Activated naive CD8-positive, alpha-beta T cell treated with anti-CD3 and anti-CD28 coated beads for 36 hours (primary cell): Measurements from ENCODE around the gene TP53TG5. TPM values are rescaled to one million over a fixed set of nuclear protein-coding genes. Genes with fewer than 3 reads are reported as not detected.

Experiments used
- DNase-seq: peaks from one replicate; pipeline ENCODE4 v3.0.0; 2021
- H3K27ac Mint-ChIP-seq: one replicate; pipeline ENCODE4 v1.8.0; 2022; ENCODE audit warnings: mild to moderate bottlenecking, moderate library complexity, mixed read lengths
- H3K27me3 Mint-ChIP-seq: one replicate; pipeline ENCODE4 v1.8.0; 2022; ENCODE audit warnings: mild to moderate bottlenecking, mixed read lengths
- H3K36me3 Mint-ChIP-seq: one replicate; pipeline ENCODE4 v1.8.0; 2021; ENCODE audit warnings: mild to moderate bottlenecking, mixed read lengths
- H3K4me1 Mint-ChIP-seq: one replicate; pipeline ENCODE4 v1.8.0; 2021; ENCODE audit warnings: mixed read lengths
- H3K4me3 Mint-ChIP-seq: one replicate; pipeline ENCODE4 v1.8.0; 2022; ENCODE audit warnings: mild to moderate bottlenecking, moderate library complexity, mixed read lengths
- H3K9me3 Mint-ChIP-seq: one replicate; pipeline ENCODE4 v1.8.0; 2022; ENCODE audit warnings: mixed read lengths
- total RNA-seq, 2 experiments: library from RNA; stranded (reverse); gene quantifications; one replicate each; pipeline ENCODE4 v1.2.3, GENCODE V29; 2021

The TP53TG5 gene
- total RNA-seq, 2 experiments from 2014 or later: 0.40 to 0.41 TPM

GRCh38 chr20:45339799-45340198, 38.3 kb downstream of the TP53TG5 start:
- Mint-ChIP-seq H3K4me1 (peaks cover 10% of the 10 kb centered on the region), H3K4me3 (no peak overlapping the region), H3K9me3 (no peaks in the 10 kb centered on the region), H3K27me3 (peaks cover 13% of the 10 kb centered on the region), H3K36me3 (peaks cover 7% of the 10 kb centered on the region), H3K27ac (no peak overlapping the region)
- DNase-seq: no peak

GRCh38 chr20:45339084-45339483, 39.0 kb downstream of the TP53TG5 start:
- no peak for DNase-seq
- peaks cover 6% of the 10 kb centered on the region for H3K27me3 Mint-ChIP-seq
- no peak overlapping the region for H3K27ac Mint-ChIP-seq
- H3K9me3 Mint-ChIP-seq: no peaks in the 10 kb centered on the region
- H3K4me1 Mint-ChIP-seq: peaks cover 7% of the 10 kb centered on the region
- H3K36me3 Mint-ChIP-seq: peaks cover 6% of the 10 kb centered on the region
- no peak overlapping the region for H3K4me3 Mint-ChIP-seq

GRCh38 chr20:45338121-45339030, 39.7 kb downstream of the TP53TG5 start:
- DNase-seq: no peak
- H3K9me3 Mint-ChIP-seq: no peaks in the 10 kb centered on the region
- H3K36me3 Mint-ChIP-seq: peaks cover 7% of the 10 kb centered on the region
- H3K27ac Mint-ChIP-seq: no peak overlapping the region
- H3K4me3 Mint-ChIP-seq: no peak overlapping the region
- H3K27me3 Mint-ChIP-seq: peaks cover 6% of the 10 kb centered on the region
- peaks cover 6% of the 10 kb centered on the region for H3K4me1 Mint-ChIP-seq

GRCh38 chr20:45337367-45338120, 40.6 kb downstream of the TP53TG5 start:
- Mint-ChIP-seq H3K27me3 (no peaks in the 10 kb centered on the region), H3K4me3 (no peak overlapping the region), H3K27ac (no peak overlapping the region), H3K4me1 (peaks cover under 1% of the 10 kb centered on the region), H3K9me3 (no peaks in the 10 kb centered on the region), H3K36me3 (peaks cover 7% of the 10 kb centered on the region)
- DNase-seq: no peak

- Mint-ChIP-seq H3K27ac (no peak overlapping the region), H3K4me1 (no peaks in the 10 kb centered on the region), H3K27me3 (no peaks in the 10 kb centered on the region), H3K4me3 (no peak overlapping the region), H3K36me3 (peaks cover 7% of the 10 kb centered on the region), H3K9me3 (no peaks in the 10 kb centered on the region)
- no peak for DNase-seq
Observed at GRCh38 chr20:45336530-45337366, 41.4 kb downstream of the TP53TG5 start.

- Mint-ChIP-seq H3K27me3 (no peaks in the 10 kb centered on the region), H3K36me3 (peaks cover 19% of the 10 kb centered on the region), H3K9me3 (no peaks in the 10 kb centered on the region), H3K4me3 (no peak overlapping the region), H3K4me1 (no peaks in the 10 kb centered on the region), H3K27ac (no peak overlapping the region)
- DNase-seq: no peak
Observed at GRCh38 chr20:45330476-45330875, 47.6 kb downstream of the TP53TG5 start.

GRCh38 chr20:45329497-45330319, 48.4 kb downstream of the TP53TG5 start:
- Mint-ChIP-seq H3K36me3 (peaks cover 19% of the 10 kb centered on the region), H3K4me1 (no peaks in the 10 kb centered on the region), H3K27me3 (no peaks in the 10 kb centered on the region), H3K4me3 (no peak overlapping the region), H3K27ac (no peak overlapping the region), H3K9me3 (no peaks in the 10 kb centered on the region)
- DNase-seq: no peak

- no peak for DNase-seq
- Mint-ChIP-seq H3K36me3 (peaks cover 18% of the 10 kb centered on the region), H3K4me3 (no peak overlapping the region), H3K27me3 (no peaks in the 10 kb centered on the region), H3K9me3 (no peaks in the 10 kb centered on the region), H3K27ac (no peak overlapping the region), H3K4me1 (no peaks in the 10 kb centered on the region)
Observed at GRCh38 chr20:45328451-45328850, 49.7 kb downstream of the TP53TG5 start.

- H3K27me3 Mint-ChIP-seq: no peaks in the 10 kb centered on the region
- no peak overlapping the region for H3K4me3 Mint-ChIP-seq
- no peaks in the 10 kb centered on the region for H3K9me3 Mint-ChIP-seq
- no peak for DNase-seq
- no peak overlapping the region for H3K27ac Mint-ChIP-seq
- H3K36me3 Mint-ChIP-seq: peaks cover 11% of the 10 kb centered on the region
- peaks cover 10% of the 10 kb centered on the region for H3K4me1 Mint-ChIP-seq
Observed at GRCh38 chr20:45325371-45325770, 52.8 kb downstream of the TP53TG5 start.

GRCh38 chr20:45323731-45324130, 54.4 kb downstream of the TP53TG5 start:
- Mint-ChIP-seq H3K27ac (no peak overlapping the region), H3K36me3 (peaks cover 4% of the 10 kb centered on the region), H3K4me3 (no peak overlapping the region), H3K27me3 (no peaks in the 10 kb centered on the region), H3K9me3 (no peaks in the 10 kb centered on the region), H3K4me1 (peaks cover 21% of the 10 kb centered on the region)
- DNase-seq: no peak

GRCh38 chr20:45322952-45323383, 55.2 kb downstream of the TP53TG5 start:
- Mint-ChIP-seq H3K4me1 (peaks cover 29% of the 10 kb centered on the region), H3K27ac (no peak overlapping the region), H3K9me3 (no peaks in the 10 kb centered on the region), H3K36me3 (peaks cover 4% of the 10 kb centered on the region), H3K4me3 (no peak overlapping the region), H3K27me3 (no peaks in the 10 kb centered on the region)
- DNase-seq: no peak
